ENCODE results near the gene CCDC33. TPM values are rescaled to one million over a fixed set of nuclear protein-coding genes. Genes with fewer than 3 reads are reported as not detected.

The CCDC33 gene
- total and polyA plus RNA-seq, 2 donors (not counting 1 experiment from before 2014, with no cell fraction given) = not detected

DNA sequence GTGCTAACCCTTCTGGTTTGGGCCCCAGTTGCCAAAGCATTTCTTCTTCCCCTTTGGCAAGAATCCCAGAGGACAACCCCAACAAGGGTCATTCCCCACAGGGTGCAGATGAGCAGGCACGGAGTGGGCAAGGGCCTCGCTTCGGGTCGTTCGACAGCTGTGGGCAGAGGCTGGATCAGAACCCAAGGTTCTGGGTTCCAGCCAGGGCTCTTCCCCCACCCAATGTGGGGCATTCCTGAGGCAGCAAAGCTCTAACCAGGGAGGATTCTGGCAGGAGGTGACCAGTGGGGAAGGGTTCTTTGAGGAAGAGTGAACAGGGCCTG, 83.0 kb downstream of the CCDC33 start:
- ChIA-PET POLR2A (no interaction called here), CTCF (interaction anchor here (0.9 to 3.2 kb wide), 2 partner anchors 11 to 346 kb away, joined by 3 to 17 read pairs; no protein-coding TSS in a partner anchor)
- H3K36me3 ChIP-seq (replicated peaks in 1 of 2; ENCODE audit: control extremely low read depth in 1 of 2, control insufficient read depth in 1 of 2, extremely low read depth in 1 of 2, insufficient read depth in 2 of 2, low read length in 1 of 2) = no peaks in the 10 kb centered on the region
- peaks cover 11% of the 10 kb centered on the region for H3K27me3 Mint-ChIP-seq
- peaks cover 0 to 10% (median 0%) of the 10 kb centered on the region in 4 experiments for H3K27me3 ChIP-seq (replicated peaks in 1 of 4; ENCODE audit: control extremely low read depth in 1 of 4, control insufficient read depth in 3 of 4, insufficient read depth in 4 of 4, low read length in 3 of 4)
- peaks cover 13% of the 10 kb centered on the region for H3K4me1 Mint-ChIP-seq
- no peak overlapping the region for H3K27ac ChIP-seq (ENCODE audit: low read length in 2 of 2)
- peaks cover 8 to 34% of the 10 kb centered on the region in 2 donors for H3K4me1 ChIP-seq (ENCODE audit: control insufficient read depth in 2 of 2, insufficient read depth in 2 of 2, low read length in 2 of 2)
- H3K79me2 ChIP-seq (ENCODE audit: control insufficient read depth, insufficient read depth, low read length) = no peaks in the 10 kb centered on the region
- no peak overlapping the region for H3K4me3 Mint-ChIP-seq
- H3K9me3 Mint-ChIP-seq (ENCODE audit: insufficient read depth) = no peaks in the 10 kb centered on the region
- H3K9ac ChIP-seq (ENCODE audit: low read length) = no peak overlapping the region
- WGBS (ENCODE audit: insufficient coverage) = 93% methylated on average over 5 of the region's 5 CpGs
- H3K4me3 ChIP-seq (ENCODE audit: control extremely low read depth in 1 of 5, extremely low read depth in 1 of 5, insufficient read depth in 1 of 5, low read depth in 2 of 5, low read length in 4 of 5) = no peak overlapping the region
- intact Hi-C loops (cut with micrococcal nuclease) = no loop called here
- H3K27ac Mint-ChIP-seq = no peak overlapping the region
- no peak overlapping the region for H2AFZ ChIP-seq (ENCODE audit: insufficient read depth, low read depth, low read length, poor library complexity, severe bottlenecking)
- no peak for DNase-seq
- no peaks in the 10 kb centered on the region for H3K9me3 ChIP-seq (ENCODE audit: control extremely low read depth in 1 of 3, control insufficient read depth in 2 of 3, insufficient read depth in 1 of 3, low read length in 2 of 3)
- no peaks in the 10 kb centered on the region for H4K20me1 ChIP-seq (ENCODE audit: control insufficient read depth, insufficient read depth, low read length, poor library complexity, severe bottlenecking)
- no peak for TF ChIP-seq CTCF (IDR thresholded peaks at IDR 0.05)
- no peak for TF ChIP-seq EZH2 (IDR thresholded peaks at IDR 0.05; ENCODE audit: borderline replicate concordance, insufficient read depth, low read depth, low read length, poor library complexity, severe bottlenecking)
- ATAC-seq (ENCODE audit: low read depth) = no peak
- H3K4me2 ChIP-seq (replicated peaks; ENCODE audit: low read depth, low read length, poor library complexity, severe bottlenecking) = no peak overlapping the region

DNA sequence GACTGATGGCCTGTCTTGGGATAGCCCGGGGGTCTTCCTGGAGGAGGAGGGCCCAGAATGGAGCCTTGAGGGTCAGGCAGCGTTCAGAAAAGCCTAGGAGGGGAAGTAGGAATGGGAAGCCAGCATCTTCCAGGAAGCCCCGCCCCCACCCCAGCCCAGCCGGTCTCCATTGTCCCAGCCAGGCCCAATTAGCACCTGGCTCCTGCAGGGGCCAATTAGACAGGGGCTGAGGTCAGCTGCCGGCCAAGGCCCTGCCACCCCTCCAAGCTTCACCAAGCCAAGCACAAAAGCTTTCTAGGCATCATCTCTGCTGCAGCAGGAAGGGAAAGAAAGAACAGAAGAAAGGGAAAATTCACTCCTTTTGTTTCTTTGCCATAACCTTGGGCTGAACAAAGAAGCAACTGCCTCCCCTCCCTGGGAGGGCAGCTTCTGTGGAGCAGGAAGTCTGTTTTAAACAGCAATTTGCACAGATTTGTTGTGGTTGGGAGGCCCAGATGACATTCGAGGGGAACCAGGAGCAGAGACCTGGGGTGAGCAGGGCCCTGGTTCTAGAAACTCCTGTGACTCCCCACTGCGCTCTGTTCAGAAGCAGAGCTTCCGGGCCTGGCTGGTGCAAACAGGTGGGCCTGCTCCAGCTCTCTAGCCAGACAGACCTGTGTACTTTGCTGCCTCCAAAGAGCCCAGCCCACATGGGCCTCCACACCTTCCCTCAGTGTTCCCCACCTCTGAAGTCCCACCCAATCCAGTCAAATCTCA, 83.6 kb downstream of the CCDC33 start:
- peaks cover 13% of the 10 kb centered on the region for H3K4me1 Mint-ChIP-seq
- Histone ChIP-seq H4K20me1 (ENCODE audit: control insufficient read depth, insufficient read depth, low read length, poor library complexity, severe bottlenecking) (no peaks in the 10 kb centered on the region), H3K9ac (ENCODE audit: low read length) (no peak overlapping the region), H2AFZ (ENCODE audit: insufficient read depth, low read depth, low read length, poor library complexity, severe bottlenecking) (no peak overlapping the region), H3K4me2 (replicated peaks; ENCODE audit: low read depth, low read length, poor library complexity, severe bottlenecking) (no peak overlapping the region), H3K27me3 (replicated peaks in 1 of 4; ENCODE audit: control extremely low read depth in 1 of 4, control insufficient read depth in 3 of 4, insufficient read depth in 4 of 4, low read length in 3 of 4) (peaks cover 0 to 10% (median 0%) of the 10 kb centered on the region in 4 experiments), H3K79me2 (ENCODE audit: control insufficient read depth, insufficient read depth, low read length) (no peaks in the 10 kb centered on the region), H3K9me3 (ENCODE audit: control extremely low read depth in 1 of 3, control insufficient read depth in 2 of 3, insufficient read depth in 1 of 3, low read length in 2 of 3) (no peaks in the 10 kb centered on the region), H3K4me1 (ENCODE audit: control insufficient read depth in 2 of 2, insufficient read depth in 2 of 2, low read length in 2 of 2) (peaks cover 8 to 34% of the 10 kb centered on the region in 2 donors), H3K27ac (ENCODE audit: low read length in 2 of 2) (no peak overlapping the region), H3K4me3 (ENCODE audit: control extremely low read depth in 1 of 5, extremely low read depth in 1 of 5, insufficient read depth in 1 of 5, low read depth in 2 of 5, low read length in 4 of 5) (no peak overlapping the region), H3K36me3 (replicated peaks in 1 of 2; ENCODE audit: control extremely low read depth in 1 of 2, control insufficient read depth in 1 of 2, extremely low read depth in 1 of 2, insufficient read depth in 2 of 2, low read length in 1 of 2) (no peaks in the 10 kb centered on the region)
- no peak overlapping the region for H3K27ac Mint-ChIP-seq
- no peak for ATAC-seq (ENCODE audit: low read depth)
- DNase-seq = no peak
- intact Hi-C loops (cut with micrococcal nuclease) = no loop called here
- no peak overlapping the region for H3K4me3 Mint-ChIP-seq
- WGBS (ENCODE audit: insufficient coverage) = 44% methylated on average over 7 of the region's 8 CpGs
- peaks cover 16% of the 10 kb centered on the region for H3K27me3 Mint-ChIP-seq
- POLR2A ChIA-PET = no interaction called here
- CTCF ChIA-PET = interaction anchor here (0.6 to 3.7 kb wide), 8 partner anchors 8 to 348 kb away, joined by 3 to 40 read pairs (median 4); no protein-coding TSS in a partner anchor
- H3K9me3 Mint-ChIP-seq (ENCODE audit: insufficient read depth) = no peaks in the 10 kb centered on the region
- TF ChIP-seq CTCF (IDR thresholded peaks at IDR 0.05) = no peak
- TF ChIP-seq EZH2 (IDR thresholded peaks at IDR 0.05; ENCODE audit: borderline replicate concordance, insufficient read depth, low read depth, low read length, poor library complexity, severe bottlenecking) = no peak
